Stomach (tissue), 9 donors: ENCODE data around the gene ARMH1. TPM values are rescaled to one million over a fixed set of nuclear protein-coding genes. Genes with fewer than 3 reads are reported as not detected.
"Not testable (repeated sequence)": the region's sequence is repeated elsewhere in the genome, so short reads cannot be mapped to it uniquely, and the experiment has no call there.

Experiments
- DNase-seq, 2 donors: peaks; one replicate each; pipeline versions ENCODE4 v3.0.0 to v3.0.0-alpha.2; 2013 to 2019
- H3K27ac ChIP-seq, 5 donors: fragments of 200-600 bp in 4 of 5; sonication (generic) in 4 of 5; one replicate each; pipeline ENCODE4 v1.5.1; 2013 to 2019; ENCODE audit warnings: mild to moderate bottlenecking in 1 of 5, moderate library complexity in 1 of 5
- H3K27me3 ChIP-seq, 3 donors: fragments of 200-600 bp; sonication (generic); one replicate each; pipeline ENCODE4 v1.5.1; 2017 to 2019; ENCODE audit warnings: mixed run types in 1 of 3
- H3K36me3 ChIP-seq, 4 donors: fragments of 200-600 bp; sonication (generic); 1 replicate in 3 of 4; 2 replicates in 1 of 4; pipeline ENCODE4 v1.5.1; 2016 to 2019
- H3K4me1 ChIP-seq, 4 donors: fragments of 200-600 bp; sonication (generic); one replicate each; pipeline ENCODE4 v1.5.1; 2016 to 2019
- H3K4me3 ChIP-seq, 4 donors: fragments of 200-600 bp; sonication (generic) in 3 of 4; one replicate each; pipeline ENCODE4 v1.5.1; 2016 to 2019; ENCODE audit warnings: mild to moderate bottlenecking in 1 of 4
- H3K9me3 ChIP-seq, 4 donors: fragments of 200-600 bp; sonication (generic); one replicate each; pipeline ENCODE4 v1.5.1; 2016 to 2019
- CTCF ChIP-seq, 7 experiments: fragments of 450-650 bp in 4 of 7; fragments of 200-600 bp in 3 of 7; sonication (generic) in 3 of 7; IDR thresholded peaks; one replicate each; pipeline ENCODE4 v1.5.1; 2016 to 2019; ENCODE audit warnings: antibody characterized with exemption in 7 of 7, control low read depth in 2 of 7, mild to moderate bottlenecking in 1 of 7
- EP300 ChIP-seq: sonication (generic); formaldehyde crosslinking; IDR thresholded peaks from one replicate; pipeline ENCODE4 v1.6.1; 2017; ENCODE audit warnings: antibody characterized with exemption
- POLR2A ChIP-seq, 4 donors: fragments of 450-650 bp; IDR thresholded peaks; one replicate each; pipeline ENCODE4 v1.6.1; 2016; ENCODE audit warnings: antibody characterized with exemption in 4 of 4, control low read depth in 2 of 4, mild to moderate bottlenecking in 1 of 4, moderate library complexity in 1 of 4
- POLR2AphosphoS5 ChIP-seq, 3 donors: sonication (generic); formaldehyde crosslinking; IDR thresholded peaks; one replicate each; pipeline ENCODE4 v1.6.1; 2016; ENCODE audit warnings: antibody characterized with exemption in 3 of 3
- WGBS, 5 donors: extraction: QIAGEN DNeasy Blood & Tissue Kit in 3 of 5; methylation state at CpG; one replicate each; pipeline versions ENCODE4 v1.1.5 to v1.1.7; 2013 to 2018; 5-methylcytosine and 5-hydroxymethylcytosine counted together
- intact Hi-C: fragments of 100-400 bp; cut with DNase I; formaldehyde crosslinking; loops from one replicate; pipeline ENCODE4 v1.15.1; 2023; ENCODE audit warnings: low total_unique reads
- polyA plus RNA-seq, 3 donors: library from polyadenylated mRNA; stranded (reverse); fragments of 200-250 nt; gene quantifications; one replicate each; pipeline ENCODE4 v1.2.3, GENCODE V29; 2013
- total RNA-seq, 5 donors: library from RNA; depleted of rRNA; stranded (reverse); fragments of >200 nt; gene quantifications; one replicate each; pipeline versions ENCODE4 v1.1.0 to v1.2.3, GENCODE V29; 2014 to 2016
- donor health status: healthy with polysubstance abuse.
- donor health status: Bipolar disorder and iron deficiency.
- donor health status: healthy.

ARMH1 gene
- total and polyA plus RNA-seq, 8 donors = 3.3 to 8.6 (median 4.4) TPM; not detected in 3

GRCh38 chr1:44663417-44663816 is 11.1 kb upstream of the ARMH1 start:
- H3K27ac ChIP-seq = no peak overlapping the region
- DNase-seq = no peak
- H3K9me3 ChIP-seq = no peaks in the 10 kb centered on the region
- TF ChIP-seq POLR2A (IDR thresholded peaks at IDR 0.05) (no peak), EP300 (no peak), POLR2AphosphoS5 (IDR thresholded peaks at IDR 0.05) (no peak), CTCF (IDR thresholded peaks at IDR 0.05) (no peak)
- peaks cover 4 to 28% (median 11%) of the 10 kb centered on the region in 4 donors for H3K4me1 ChIP-seq
- intact Hi-C loops = no loop called here
- no peaks in the 10 kb centered on the region for H3K27me3 ChIP-seq
- peaks cover 0 to 8% (median 3%) of the 10 kb centered on the region in 4 donors for H3K36me3 ChIP-seq
- WGBS, 5 donors = 92 to 98% (median 96%) methylated on average over 5 of the region's 5 CpGs
- H3K4me3 ChIP-seq = no peak overlapping the region

GRCh38 chr1:44664730-44665370 is 9.7 kb upstream of the ARMH1 start:
- Histone ChIP-seq H3K4me3 (no peak overlapping the region), H3K27ac (no peak overlapping the region), H3K36me3 (peaks cover 0 to 6% (median 0%) of the 10 kb centered on the region in 4 donors), H3K27me3 (no peaks in the 10 kb centered on the region), H3K9me3 (no peaks in the 10 kb centered on the region), H3K4me1 (peaks cover 4 to 21% (median 9%) of the 10 kb centered on the region in 4 donors)
- intact Hi-C loops = no loop called here
- no peak for TF ChIP-seq EP300
- TF ChIP-seq POLR2AphosphoS5 (IDR thresholded peaks at IDR 0.05) = no peak
- no peak for TF ChIP-seq CTCF (IDR thresholded peaks at IDR 0.05)
- TF ChIP-seq POLR2A (IDR thresholded peaks at IDR 0.05) = no peak
- no peak for DNase-seq
- 72 to 93% (median 90%) methylated on average over 12 of the region's 12 CpGs for WGBS, 5 donors

GRCh38 chr1:44666719-44667118 is 7.8 kb upstream of the ARMH1 start:
- H3K27me3 ChIP-seq, H3K4me1 ChIP-seq, H3K27ac ChIP-seq, H3K9me3 ChIP-seq, DNase-seq, intact Hi-C loops, H3K36me3 ChIP-seq, H3K4me3 ChIP-seq: not testable (repeated sequence)
- WGBS, 5 donors = 92 to 100% (median 100%) methylated on average over 1 of the region's 1 CpG

GRCh38 chr1:44670751-44671640 is 3.5 kb upstream of the ARMH1 start:
- peaks cover 19 to 35% (median 31%) of the 10 kb centered on the region in 4 donors for H3K4me1 ChIP-seq
- no peak overlapping the region for H3K27ac ChIP-seq
- no peaks in the 10 kb centered on the region for H3K27me3 ChIP-seq
- H3K36me3 ChIP-seq = peaks cover 0 to 6% (median 0%) of the 10 kb centered on the region in 4 donors
- intact Hi-C loops = no loop called here
- 87 to 91% (median 89%) methylated on average over 10 of the region's 10 CpGs for WGBS, 5 donors
- no peak for DNase-seq
- no peak overlapping the region for H3K4me3 ChIP-seq
- H3K9me3 ChIP-seq = no peaks in the 10 kb centered on the region
- TF ChIP-seq CTCF (IDR thresholded peaks at IDR 0.05) (no peak), EP300 (no peak), POLR2A (IDR thresholded peaks at IDR 0.05) (no peak), POLR2AphosphoS5 (IDR thresholded peaks at IDR 0.05) (no peak)
